Lung (tissue), 12 donors: ENCODE measurements around the gene GALM. TPM values are rescaled to one million over a fixed set of nuclear protein-coding genes. Genes with fewer than 3 reads are reported as not detected.
"Not testable (repeated sequence)": the region's sequence is repeated elsewhere in the genome, so short reads cannot be mapped to it uniquely, and the experiment has no call there.

Source experiments
- ATAC-seq: fragments of 200-7000 bp; cut with Tn5 transposase; one replicate; pipeline ENCODE4 v1.9.1; 2020; ENCODE audit warnings: moderate number of reproducible peaks; ENCODE audit not compliant: insufficient read depth, low FRiP score
- DNase-seq, 3 donors: peaks; one replicate each; pipeline ENCODE4 v3.0.0-alpha.2; 2013 to 2017
- H3K27ac ChIP-seq, 2 donors: one replicate each; pipeline ENCODE4 v1.5.1; 2013; ENCODE audit warnings: mild to moderate bottlenecking in 2 of 2, moderate library complexity in 2 of 2, control low read depth in 1 of 2, inconsistent platforms in 1 of 2, low read depth in 1 of 2, low read length in 1 of 2
- H3K27me3 ChIP-seq, 3 donors: one replicate each; pipeline ENCODE4 v1.5.1; 2013; ENCODE audit warnings: low read length in 2 of 3; ENCODE audit not compliant: control insufficient read depth in 3 of 3, insufficient read depth in 3 of 3
- H3K36me3 ChIP-seq, 4 donors: one replicate each; pipeline ENCODE4 v1.5.1; 2013; ENCODE audit warnings: low read length in 4 of 4, mild to moderate bottlenecking in 1 of 4, moderate library complexity in 1 of 4; ENCODE audit not compliant: control insufficient read depth in 4 of 4, insufficient read depth in 4 of 4
- H3K4me1 ChIP-seq, 5 donors: one replicate each; pipeline ENCODE4 v1.5.1; 2013; ENCODE audit warnings: low read length in 5 of 5, mild to moderate bottlenecking in 2 of 5, moderate library complexity in 1 of 5; ENCODE audit not compliant: control insufficient read depth in 5 of 5, insufficient read depth in 5 of 5
- H3K4me3 ChIP-seq: one replicate; pipeline ENCODE4 v1.5.1; 2013; ENCODE audit warnings: mild to moderate bottlenecking, control low read depth, moderate library complexity
- H3K9ac ChIP-seq, 2 donors: one replicate each; pipeline ENCODE4 v1.5.1; 2013; ENCODE audit warnings: low read length in 2 of 2, control low read depth in 1 of 2; ENCODE audit not compliant: insufficient read depth in 1 of 2
- H3K9me3 ChIP-seq, 4 donors: one replicate each; pipeline ENCODE4 v1.5.1; 2013; ENCODE audit warnings: low read length in 3 of 4, mild to moderate bottlenecking in 1 of 4, moderate library complexity in 1 of 4; ENCODE audit not compliant: control insufficient read depth in 4 of 4, insufficient read depth in 3 of 4
- WGBS, 2 donors: extraction: QIAGEN DNeasy Blood & Tissue Kit; methylation state at CpG; one replicate each; pipeline ENCODE4 v1.1.7; 2013; 5-methylcytosine and 5-hydroxymethylcytosine counted together
- polyA plus RNA-seq, 2 donors: library from polyadenylated mRNA; stranded (reverse); fragments of 200-250 nt; gene quantifications; one replicate each; pipeline ENCODE4 v1.2.1, GENCODE V29; 2013
- total RNA-seq, 2 donors: library from RNA; depleted of rRNA in 1 of 2; stranded (reverse); fragments of >200 nt in 1 of 2; gene quantifications; one replicate each; pipeline ENCODE4 v1.2.1, GENCODE V29; 2014 to 2021
- TF ChIP-seq, protein P1 (sequence below): IDR thresholded peaks from 2 replicates; pipeline ENCODE4 v1.5.1; 2012; ENCODE audit warnings: mild to moderate bottlenecking; ENCODE audit errors: control extremely low read depth, extremely low read depth
- donor health status: control.
- donor health status: control.
- donor health status: Bipolar disorder and iron deficiency.
- donor health status: healthy.
- donor health status: DM: yes; HTN: yes; CAD: no.

The GALM gene
- total and polyA plus RNA-seq, 4 donors, result 7.6 to 25.5 (median 14.1) TPM

DNA sequence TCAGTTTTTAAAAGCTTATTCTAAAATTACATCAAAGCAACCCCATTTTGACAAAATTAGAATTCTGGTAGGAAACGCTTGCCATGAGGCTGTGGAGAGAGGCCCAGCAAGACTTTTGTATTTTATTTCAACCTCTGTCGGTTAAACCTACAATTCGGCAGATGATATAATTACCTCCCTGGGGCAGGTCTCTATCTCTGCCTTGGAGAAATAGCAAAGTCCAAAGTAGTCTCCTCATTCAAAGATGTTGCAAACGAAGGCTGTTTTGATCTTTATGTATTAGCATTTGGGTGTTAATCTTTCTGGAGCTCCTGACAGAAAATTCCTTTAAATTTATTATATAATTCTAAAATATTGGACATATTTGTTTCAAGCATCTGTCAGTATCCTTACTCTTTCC, 35.6 kb downstream of the GALM start:
- ATAC-seq, result no peak
- Histone ChIP-seq H3K27me3 (no peaks in the 10 kb centered on the region), H3K27ac (no peak overlapping the region), H3K36me3 (peaks cover 0 to 4% (median 1%) of the 10 kb centered on the region in 4 donors), H3K4me1 (no peaks in the 10 kb centered on the region), H3K9ac (no peak overlapping the region), H3K4me3 (no peak overlapping the region), H3K9me3 (no peaks in the 10 kb centered on the region)
- TF ChIP-seq, protein P1, sequence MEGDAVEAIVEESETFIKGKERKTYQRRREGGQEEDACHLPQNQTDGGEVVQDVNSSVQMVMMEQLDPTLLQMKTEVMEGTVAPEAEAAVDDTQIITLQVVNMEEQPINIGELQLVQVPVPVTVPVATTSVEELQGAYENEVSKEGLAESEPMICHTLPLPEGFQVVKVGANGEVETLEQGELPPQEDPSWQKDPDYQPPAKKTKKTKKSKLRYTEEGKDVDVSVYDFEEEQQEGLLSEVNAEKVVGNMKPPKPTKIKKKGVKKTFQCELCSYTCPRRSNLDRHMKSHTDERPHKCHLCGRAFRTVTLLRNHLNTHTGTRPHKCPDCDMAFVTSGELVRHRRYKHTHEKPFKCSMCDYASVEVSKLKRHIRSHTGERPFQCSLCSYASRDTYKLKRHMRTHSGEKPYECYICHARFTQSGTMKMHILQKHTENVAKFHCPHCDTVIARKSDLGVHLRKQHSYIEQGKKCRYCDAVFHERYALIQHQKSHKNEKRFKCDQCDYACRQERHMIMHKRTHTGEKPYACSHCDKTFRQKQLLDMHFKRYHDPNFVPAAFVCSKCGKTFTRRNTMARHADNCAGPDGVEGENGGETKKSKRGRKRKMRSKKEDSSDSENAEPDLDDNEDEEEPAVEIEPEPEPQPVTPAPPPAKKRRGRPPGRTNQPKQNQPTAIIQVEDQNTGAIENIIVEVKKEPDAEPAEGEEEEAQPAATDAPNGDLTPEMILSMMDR, result no peak
- 93 to 99% methylated on average over 4 of the region's 4 CpGs for WGBS, 2 donors
- no peak for DNase-seq

DNA sequence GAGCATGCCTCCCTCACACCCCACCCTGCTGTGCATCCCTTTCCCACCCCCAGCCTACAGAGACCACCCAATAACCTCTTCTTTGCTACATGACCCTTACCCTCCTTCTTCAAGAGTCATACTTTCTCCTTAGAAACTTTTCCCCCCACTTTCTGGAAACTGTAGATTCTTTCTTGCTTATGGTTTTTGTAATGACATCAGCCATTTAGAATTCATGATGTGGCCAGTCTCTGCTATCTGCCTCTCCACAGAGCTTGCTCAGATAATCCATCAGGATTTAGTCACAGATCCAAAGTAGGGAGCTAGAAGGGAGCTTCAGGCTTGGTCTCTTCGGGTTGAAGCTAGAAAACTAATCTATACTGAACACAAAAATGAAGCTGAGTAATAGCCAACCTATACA, 36.5 kb downstream of the GALM start:
- H3K4me3 ChIP-seq, result no peak overlapping the region
- no peak overlapping the region for H3K27ac ChIP-seq
- no peak for ATAC-seq

DNA sequence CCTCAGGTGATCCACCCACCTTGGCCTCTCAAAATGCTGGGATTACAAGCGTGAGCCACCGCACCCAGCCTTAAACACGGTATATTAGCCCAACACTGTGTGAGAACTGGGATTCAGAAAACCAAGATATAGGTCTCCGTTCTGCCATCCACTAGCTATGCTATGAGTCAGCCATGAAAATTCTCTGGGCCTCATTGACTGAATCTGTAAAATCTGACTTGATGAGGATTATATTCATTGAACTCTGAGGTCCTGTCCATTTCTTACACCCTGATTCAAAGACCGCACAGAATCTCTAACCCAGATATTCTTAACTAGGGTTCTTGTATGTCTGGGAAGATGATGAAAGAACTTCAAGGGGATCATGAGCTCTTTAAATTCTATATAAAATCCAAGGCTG, 37.4 kb downstream of the GALM start:
- not testable (repeated sequence) for DNase-seq

More for the DNA sequence above, 36.5 kb downstream of the GALM start:
- peaks cover 0 to 4% (median 1%) of the 10 kb centered on the region in 4 donors for H3K36me3 ChIP-seq
- H3K4me1 ChIP-seq, result no peaks in the 10 kb centered on the region
- 81 to 96% methylated on average over 1 of the region's 1 CpG for WGBS, 2 donors
- H3K9ac ChIP-seq, result no peak overlapping the region
- no peaks in the 10 kb centered on the region for H3K9me3 ChIP-seq
- DNase-seq, result no peak
- H3K27me3 ChIP-seq, result no peaks in the 10 kb centered on the region
- TF ChIP-seq, protein P1, result no peak

DNA sequence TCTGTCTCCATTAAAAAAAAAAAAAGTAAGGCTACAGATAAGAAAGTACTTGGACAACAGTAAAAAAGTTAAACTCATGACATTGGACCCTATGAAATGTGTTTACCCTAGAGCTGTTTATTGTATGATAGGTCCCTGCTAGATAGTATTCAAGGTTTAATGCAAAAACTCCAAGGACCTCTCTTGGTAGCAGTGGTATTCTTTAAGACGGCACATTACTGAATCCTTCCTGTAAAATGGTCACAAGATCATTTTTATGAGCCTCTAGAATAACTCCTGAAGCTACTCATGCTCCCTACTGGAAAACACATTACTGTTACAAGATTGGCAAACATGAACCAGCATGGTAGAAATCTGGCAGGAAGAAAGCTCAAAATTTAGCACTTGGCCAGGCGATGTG, 38.8 kb downstream of the GALM start:
- H3K36me3 ChIP-seq, result peaks cover 0 to 4% (median 0%) of the 10 kb centered on the region in 4 donors
- 91 to 92% methylated on average over 2 of the region's 2 CpGs for WGBS, 2 donors
- H3K27me3 ChIP-seq, result no peaks in the 10 kb centered on the region
- no peak overlapping the region for H3K9ac ChIP-seq
- no peaks in the 10 kb centered on the region for H3K4me1 ChIP-seq
- TF ChIP-seq, protein P1, result no peak
- DNase-seq, result no peak
- no peak for ATAC-seq
- no peak overlapping the region for H3K4me3 ChIP-seq
- no peak overlapping the region for H3K27ac ChIP-seq
- H3K9me3 ChIP-seq, result no peaks in the 10 kb centered on the region

More for the DNA sequence above, 37.4 kb downstream of the GALM start:
- H3K36me3 ChIP-seq, H3K4me1 ChIP-seq, H3K4me3 ChIP-seq, H3K9ac ChIP-seq, H3K27ac ChIP-seq, ATAC-seq, H3K9me3 ChIP-seq, H3K27me3 ChIP-seq: not testable (repeated sequence)
- 98% methylated on average over 5 of the region's 5 CpGs for whole genome bisulfite sequencing, 2 donors
